Measurements from ENCODE around the gene MYOM1.
"Not testable (repeated sequence)": the region's sequence is repeated elsewhere in the genome, so short reads cannot be mapped to it uniquely, and the experiment has no call there.

The MYOM1 gene

DNA sequence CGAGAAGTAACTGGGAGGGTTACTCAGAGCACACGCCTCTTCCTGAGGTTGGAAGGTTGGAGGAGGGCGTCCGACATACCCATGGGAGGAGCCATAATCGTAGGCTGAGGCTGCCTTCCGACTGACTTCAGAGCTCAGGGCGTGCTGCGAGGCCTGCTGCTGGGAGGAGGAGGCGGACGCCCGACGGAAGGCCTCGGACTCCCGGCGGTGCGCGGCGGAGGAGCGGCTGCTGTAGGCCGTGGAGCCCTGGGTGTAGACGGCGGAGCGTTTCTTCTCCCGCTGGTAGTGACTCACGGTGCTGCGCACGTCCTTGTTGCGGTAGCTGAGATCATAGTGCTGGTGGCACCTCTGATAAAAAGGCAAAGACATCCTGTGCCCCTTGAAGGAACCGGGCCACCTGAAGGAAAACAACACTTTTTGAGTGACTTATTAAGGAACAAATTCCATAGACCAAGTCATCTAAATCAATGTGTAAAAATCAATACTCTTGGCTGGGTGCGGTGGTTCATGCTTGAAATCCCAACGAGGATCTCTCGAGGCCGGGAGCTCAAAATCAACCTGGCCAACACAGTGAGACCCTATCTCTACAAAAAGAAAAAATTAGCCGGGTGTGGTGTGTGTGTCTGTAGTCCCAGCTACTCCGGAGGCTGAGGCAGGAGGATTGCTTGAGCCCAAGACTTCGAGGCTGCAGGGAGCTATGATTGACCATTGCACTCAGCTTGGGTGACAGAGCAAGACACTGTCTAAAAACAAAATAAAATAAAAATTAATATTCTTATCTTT, 4.7 kb downstream of the MYOM1 start:
- H3K27me3 ChIP-seq (ENCODE audit: control insufficient read depth in 1 of 2, insufficient read depth in 2 of 2, low read length in 2 of 2), result no peaks in the 10 kb centered on the region
- no peaks in the 10 kb centered on the region for H3K36me3 ChIP-seq (ENCODE audit: insufficient read depth, low read length)
- H3K9ac ChIP-seq (ENCODE audit: low read length), result no peak overlapping the region
- peaks cover 29% of the 10 kb centered on the region for H3K4me1 ChIP-seq (ENCODE audit: insufficient read depth, low read length)
- H3K27ac ChIP-seq (ENCODE audit: low read depth, low read length), result no peak overlapping the region
- H3K4me3 ChIP-seq (ENCODE audit: low read depth in 1 of 2, low read length in 2 of 2), result no peak overlapping the region
- no peaks in the 10 kb centered on the region for H3K9me3 ChIP-seq (ENCODE audit: low read length)

DNA sequence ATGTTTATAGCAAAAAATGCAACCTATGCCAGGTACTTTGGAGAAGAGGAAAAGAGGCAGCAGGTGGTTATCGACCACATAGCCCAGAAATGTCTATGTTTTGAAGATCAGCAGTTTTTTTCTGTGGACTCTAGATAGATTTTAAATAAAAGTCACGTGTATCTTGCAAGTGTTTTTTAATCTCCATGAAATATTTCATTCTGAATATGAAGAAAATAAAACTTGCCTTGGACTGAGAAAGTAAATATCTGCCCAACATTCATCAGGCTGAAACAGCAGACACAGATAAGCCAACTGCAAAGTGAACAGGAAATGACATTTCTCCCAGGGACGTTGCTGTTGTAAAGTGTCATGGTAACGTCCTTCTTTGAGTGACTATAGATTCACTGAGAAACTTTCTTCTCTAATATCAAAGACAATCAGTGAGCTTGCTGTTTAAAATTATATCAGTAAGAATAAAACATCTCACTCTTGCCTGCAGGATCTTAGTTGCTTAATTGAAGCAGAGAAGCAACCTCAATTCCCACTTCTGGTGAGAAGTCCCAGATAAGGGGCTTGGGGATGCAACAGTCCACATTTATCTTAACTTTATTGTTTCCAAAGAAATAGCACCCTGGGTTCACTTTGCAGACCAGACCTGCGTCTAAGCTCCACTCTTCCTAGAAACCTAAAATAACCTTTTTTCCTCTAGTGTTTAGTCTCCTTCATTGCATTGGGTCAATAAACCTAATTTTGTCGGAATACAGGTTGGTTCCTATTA, 6.3 kb downstream of the MYOM1 start:
- no peaks in the 10 kb centered on the region for H3K27me3 ChIP-seq (ENCODE audit: control insufficient read depth in 1 of 2, insufficient read depth in 2 of 2, low read length in 2 of 2)
- H3K4me3 ChIP-seq (ENCODE audit: low read depth in 1 of 2, low read length in 2 of 2), result no peak overlapping the region
- H3K9ac ChIP-seq (ENCODE audit: low read length), result no peak overlapping the region
- H3K27ac ChIP-seq (ENCODE audit: low read depth, low read length), result no peak overlapping the region
- no peaks in the 10 kb centered on the region for H3K36me3 ChIP-seq (ENCODE audit: insufficient read depth, low read length)
- peaks cover 26% of the 10 kb centered on the region for H3K4me1 ChIP-seq (ENCODE audit: insufficient read depth, low read length)
- H3K9me3 ChIP-seq (ENCODE audit: low read length), result no peaks in the 10 kb centered on the region

DNA sequence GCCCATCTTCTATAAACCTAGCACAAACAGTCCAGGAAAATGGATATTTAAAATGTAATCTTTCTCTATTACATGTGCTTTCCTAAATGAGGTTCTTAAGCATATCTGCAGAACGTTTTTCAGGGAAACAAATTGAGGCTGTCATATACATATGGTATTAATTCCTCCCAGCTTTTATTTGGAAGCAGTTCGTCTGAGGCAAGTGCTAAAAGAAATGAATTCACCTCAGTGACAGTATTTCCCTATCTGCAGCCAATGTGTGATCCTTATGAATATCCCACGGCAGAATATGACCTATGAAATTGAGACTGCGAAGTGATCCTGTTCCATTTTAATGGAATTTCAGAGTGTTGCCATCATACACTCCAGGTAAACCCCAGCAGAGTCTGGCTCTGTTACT, 7.1 kb downstream of the MYOM1 start:
- no peak overlapping the region for H3K9ac ChIP-seq (ENCODE audit: low read length)
- H3K9me3 ChIP-seq (ENCODE audit: low read length), result no peaks in the 10 kb centered on the region
- H3K4me1 ChIP-seq (ENCODE audit: insufficient read depth, low read length), result peaks cover 26% of the 10 kb centered on the region
- no peak overlapping the region for H3K4me3 ChIP-seq (ENCODE audit: low read depth in 1 of 2, low read length in 2 of 2)
- no peaks in the 10 kb centered on the region for H3K27me3 ChIP-seq (ENCODE audit: control insufficient read depth in 1 of 2, insufficient read depth in 2 of 2, low read length in 2 of 2)
- H3K27ac ChIP-seq (ENCODE audit: low read depth, low read length), result no peak overlapping the region
- H3K36me3 ChIP-seq (ENCODE audit: insufficient read depth, low read length), result no peaks in the 10 kb centered on the region

DNA sequence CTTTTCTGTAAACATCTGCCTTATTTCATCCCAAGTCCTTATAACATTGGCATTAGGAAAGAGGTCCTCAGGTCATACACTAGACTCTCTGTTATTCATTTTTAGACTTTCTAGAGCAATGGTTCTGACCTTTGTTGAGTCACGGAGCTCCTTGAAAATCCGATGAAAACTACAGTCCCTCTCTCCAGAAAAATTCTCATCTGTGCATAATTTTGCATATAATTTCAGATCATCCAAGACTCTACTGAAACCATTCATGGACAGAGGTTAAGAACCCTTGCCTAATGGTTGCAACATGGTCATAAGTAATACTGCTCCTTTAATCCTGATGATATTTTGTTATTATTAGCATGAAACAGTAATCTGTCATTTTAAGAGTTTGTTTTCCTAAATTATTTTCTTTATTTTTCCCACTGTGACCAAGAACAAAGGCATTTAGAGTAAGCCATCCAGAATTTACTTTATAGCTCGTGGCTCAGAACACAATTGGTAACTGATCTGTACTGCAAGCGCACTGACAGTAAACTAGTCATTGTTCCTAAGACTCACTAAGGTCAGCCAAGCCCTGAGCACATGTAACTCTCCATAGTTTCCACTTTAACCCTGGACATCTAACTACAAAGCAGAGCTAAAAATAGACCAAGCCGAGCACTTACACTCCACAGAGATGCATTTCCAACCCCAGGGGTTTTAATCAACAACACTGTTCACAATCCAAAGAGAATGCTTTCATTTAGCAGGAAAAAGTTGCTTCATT, 8.4 kb downstream of the MYOM1 start:
- peaks cover 26% of the 10 kb centered on the region for H3K4me1 ChIP-seq (ENCODE audit: insufficient read depth, low read length)
- H3K9ac ChIP-seq (ENCODE audit: low read length), result no peak overlapping the region
- no peak overlapping the region for H3K4me3 ChIP-seq (ENCODE audit: low read depth in 1 of 2, low read length in 2 of 2)
- peak overlapping the region; percentile 12 for H3K27ac ChIP-seq (ENCODE audit: low read depth, low read length)
- H3K9me3 ChIP-seq (ENCODE audit: low read length), result no peaks in the 10 kb centered on the region
- no peaks in the 10 kb centered on the region for H3K36me3 ChIP-seq (ENCODE audit: insufficient read depth, low read length)
- no peaks in the 10 kb centered on the region for H3K27me3 ChIP-seq (ENCODE audit: control insufficient read depth in 1 of 2, insufficient read depth in 2 of 2, low read length in 2 of 2)

DNA sequence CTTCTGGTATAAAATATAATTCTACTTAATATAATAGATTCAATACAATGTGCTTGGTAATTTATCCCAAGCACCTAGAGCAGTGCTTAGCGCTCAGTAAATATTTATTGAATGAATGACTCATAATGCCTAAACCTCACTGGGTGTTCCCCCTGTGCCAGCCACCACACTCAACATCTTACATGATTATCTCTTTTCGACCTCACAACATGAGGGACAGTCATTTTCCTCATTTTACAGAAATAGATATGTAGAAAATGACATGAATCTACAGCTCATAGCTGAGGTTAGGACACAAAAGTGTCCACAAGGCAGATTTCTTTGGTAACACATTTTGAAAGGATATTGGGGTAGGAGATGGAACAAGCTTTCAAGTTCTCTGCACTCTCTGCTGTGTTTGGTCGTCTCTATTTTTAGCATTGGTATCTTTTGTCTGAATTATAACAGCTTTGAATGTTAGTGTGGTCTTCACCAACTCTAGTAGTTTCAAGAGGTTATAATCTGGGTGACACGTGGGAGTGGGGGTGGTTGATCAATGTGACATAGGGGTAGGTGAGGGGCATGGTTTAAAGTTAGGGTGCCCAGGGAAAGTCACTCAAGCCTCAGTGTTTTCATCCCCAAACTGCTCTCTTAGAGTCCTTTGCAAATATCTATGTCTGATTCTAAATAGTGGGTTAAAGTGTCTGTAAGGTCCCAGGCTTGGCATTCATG, 9.8 kb downstream of the MYOM1 start:
- H3K27ac ChIP-seq (ENCODE audit: low read depth, low read length), result no peak overlapping the region
- H3K9me3 ChIP-seq (ENCODE audit: low read length), result no peaks in the 10 kb centered on the region
- no peaks in the 10 kb centered on the region for H3K36me3 ChIP-seq (ENCODE audit: insufficient read depth, low read length)

DNA sequence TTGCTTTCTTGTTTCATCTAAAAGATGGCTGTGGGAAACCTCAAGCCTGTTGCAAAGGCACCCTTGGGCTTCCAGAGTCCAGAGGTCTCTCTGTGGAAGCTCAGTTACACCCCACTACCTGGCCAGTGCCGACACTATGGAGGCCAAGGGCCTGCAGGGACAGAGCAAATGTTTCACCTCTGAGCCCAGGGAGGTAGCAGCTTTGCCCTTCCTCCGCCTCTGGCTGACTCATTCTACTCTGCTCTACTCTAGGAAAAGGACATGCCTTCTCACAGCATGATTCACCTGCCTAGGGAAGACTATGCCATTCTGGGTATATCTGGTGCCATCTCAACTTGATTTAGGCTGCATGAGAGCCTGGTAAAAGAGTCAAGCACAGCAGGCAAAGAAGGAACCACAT, 12.2 kb downstream of the MYOM1 start:
- no peak overlapping the region for H3K4me3 ChIP-seq (ENCODE audit: low read depth in 1 of 2, low read length in 2 of 2)
- no peak overlapping the region for H3K27ac ChIP-seq (ENCODE audit: low read depth, low read length)
- no peaks in the 10 kb centered on the region for H3K9me3 ChIP-seq (ENCODE audit: low read length)
- no peak overlapping the region for H3K9ac ChIP-seq (ENCODE audit: low read length)
- H3K36me3 ChIP-seq (ENCODE audit: insufficient read depth, low read length), result no peaks in the 10 kb centered on the region
- peaks cover 14% of the 10 kb centered on the region for H3K4me1 ChIP-seq (ENCODE audit: insufficient read depth, low read length)
- H3K27me3 ChIP-seq (ENCODE audit: control insufficient read depth in 1 of 2, insufficient read depth in 2 of 2, low read length in 2 of 2), result no peaks in the 10 kb centered on the region

More for the DNA sequence above, 9.8 kb downstream of the MYOM1 start:
- Histone ChIP-seq H3K27me3 (ENCODE audit: control insufficient read depth in 1 of 2, insufficient read depth in 2 of 2, low read length in 2 of 2) (no peaks in the 10 kb centered on the region), H3K9ac (ENCODE audit: low read length) (no peak overlapping the region), H3K4me1 (ENCODE audit: insufficient read depth, low read length) (peaks cover 26% of the 10 kb centered on the region), H3K4me3 (ENCODE audit: low read depth in 1 of 2, low read length in 2 of 2) (no peak overlapping the region)

DNA sequence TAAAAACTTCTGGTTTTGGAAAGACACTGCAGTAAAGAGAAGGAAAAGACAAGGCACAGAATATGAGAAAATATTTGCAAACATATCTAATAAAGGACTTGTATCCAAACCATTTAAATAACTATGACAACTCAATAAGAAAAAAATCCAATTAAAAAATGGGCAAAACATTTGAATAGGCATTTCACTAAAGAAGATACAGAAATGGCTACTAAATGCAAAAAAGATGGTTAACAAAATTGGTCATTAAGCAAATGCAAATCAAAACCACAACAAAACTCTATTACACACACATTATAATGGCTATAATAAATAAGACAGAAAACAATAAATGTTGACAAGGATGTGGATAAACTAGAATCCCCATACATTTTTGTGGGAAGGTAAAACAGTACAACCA, 14.5 kb downstream of the MYOM1 start:
- H3K27ac ChIP-seq (ENCODE audit: low read depth, low read length), result no peak overlapping the region
- no peak overlapping the region for H3K4me3 ChIP-seq (ENCODE audit: low read depth in 1 of 2, low read length in 2 of 2)

DNA sequence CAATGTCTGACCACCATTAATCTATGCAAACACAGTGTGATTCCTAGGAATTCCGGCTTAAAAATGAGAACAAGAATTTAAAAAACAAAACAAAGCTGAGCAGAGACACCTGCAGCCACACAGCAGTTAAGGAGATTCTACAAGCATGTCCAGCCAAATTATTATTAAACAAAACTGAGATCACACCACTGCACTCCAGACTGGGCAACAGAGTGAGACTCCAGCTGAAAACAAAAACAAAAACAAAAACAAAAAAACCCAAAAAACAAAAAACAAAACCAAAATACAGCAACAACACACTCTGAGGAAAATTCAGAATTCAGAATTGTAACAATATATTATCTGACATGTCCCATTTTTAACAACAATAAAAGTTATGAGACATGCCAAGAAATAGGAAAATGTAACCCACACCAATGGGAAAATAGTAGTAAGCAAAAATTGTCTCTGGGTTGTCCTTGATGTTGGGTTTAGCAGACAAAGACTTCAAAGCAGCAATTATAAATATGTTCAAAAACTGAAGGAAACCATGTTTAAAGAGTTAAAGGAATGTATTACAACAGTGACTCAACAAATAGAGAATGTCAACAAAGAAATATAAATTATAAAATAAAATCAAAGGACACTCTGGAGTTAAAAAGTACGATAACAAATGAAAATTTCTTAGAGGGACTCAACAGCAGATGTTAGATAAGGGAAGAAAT, 19.7 kb downstream of the MYOM1 start:
- no peak overlapping the region for H3K27ac ChIP-seq (ENCODE audit: low read depth, low read length)
- no peaks in the 10 kb centered on the region for H3K36me3 ChIP-seq (ENCODE audit: insufficient read depth, low read length)
- no peak overlapping the region for H3K9ac ChIP-seq (ENCODE audit: low read length)
- H3K4me3 ChIP-seq (ENCODE audit: low read depth in 1 of 2, low read length in 2 of 2), result no peak overlapping the region
- H3K4me1 ChIP-seq (ENCODE audit: insufficient read depth, low read length), result no peaks in the 10 kb centered on the region
- no peaks in the 10 kb centered on the region for H3K27me3 ChIP-seq (ENCODE audit: control insufficient read depth in 1 of 2, insufficient read depth in 2 of 2, low read length in 2 of 2)
- H3K9me3 ChIP-seq (ENCODE audit: low read length), result no peaks in the 10 kb centered on the region

More for the DNA sequence above, 14.5 kb downstream of the MYOM1 start:
- H3K9me3 ChIP-seq (ENCODE audit: low read length), result no peaks in the 10 kb centered on the region
- no peaks in the 10 kb centered on the region for H3K36me3 ChIP-seq (ENCODE audit: insufficient read depth, low read length)
- no peaks in the 10 kb centered on the region for H3K27me3 ChIP-seq (ENCODE audit: control insufficient read depth in 1 of 2, insufficient read depth in 2 of 2, low read length in 2 of 2)
- no peak overlapping the region for H3K9ac ChIP-seq (ENCODE audit: low read length)
- no peaks in the 10 kb centered on the region for H3K4me1 ChIP-seq (ENCODE audit: insufficient read depth, low read length)

DNA sequence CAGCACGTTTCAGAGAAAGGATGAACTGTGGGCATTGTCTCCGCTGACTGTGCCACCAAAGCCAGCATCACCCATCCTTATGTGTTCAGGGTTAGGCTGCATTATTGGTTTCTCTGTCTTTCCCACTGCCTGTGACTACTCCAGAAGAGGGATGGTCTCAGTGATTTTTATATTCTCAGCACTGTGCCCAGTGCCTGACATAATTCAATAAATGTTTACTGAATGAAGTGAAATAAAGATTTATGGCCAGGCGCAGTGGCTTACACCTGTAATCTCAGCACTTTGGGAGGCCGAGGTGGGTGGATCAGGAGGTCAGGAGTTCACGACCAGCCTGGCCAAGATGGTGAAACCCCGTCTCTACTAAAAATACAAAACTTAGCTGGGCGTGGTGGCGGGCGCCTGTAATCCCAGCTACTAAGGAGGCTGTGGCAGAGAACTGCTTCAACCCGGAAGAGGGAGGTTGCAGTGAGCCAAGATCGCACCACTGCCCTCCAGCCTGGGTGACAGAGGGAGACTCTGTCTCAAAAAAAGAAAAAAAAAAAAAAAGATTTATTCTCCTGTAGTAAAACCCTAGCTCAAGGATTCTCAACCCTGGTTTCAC, 21.4 kb downstream of the MYOM1 start:
- H3K9me3 ChIP-seq (ENCODE audit: low read length); H3K4me3 ChIP-seq (ENCODE audit: low read depth in 1 of 2, low read length in 2 of 2); H3K4me1 ChIP-seq (ENCODE audit: insufficient read depth, low read length); H3K36me3 ChIP-seq (ENCODE audit: insufficient read depth, low read length); H3K27ac ChIP-seq (ENCODE audit: low read depth, low read length); H3K9ac ChIP-seq (ENCODE audit: low read length); H3K27me3 ChIP-seq (ENCODE audit: control insufficient read depth in 1 of 2, insufficient read depth in 2 of 2, low read length in 2 of 2): not testable (repeated sequence)

DNA sequence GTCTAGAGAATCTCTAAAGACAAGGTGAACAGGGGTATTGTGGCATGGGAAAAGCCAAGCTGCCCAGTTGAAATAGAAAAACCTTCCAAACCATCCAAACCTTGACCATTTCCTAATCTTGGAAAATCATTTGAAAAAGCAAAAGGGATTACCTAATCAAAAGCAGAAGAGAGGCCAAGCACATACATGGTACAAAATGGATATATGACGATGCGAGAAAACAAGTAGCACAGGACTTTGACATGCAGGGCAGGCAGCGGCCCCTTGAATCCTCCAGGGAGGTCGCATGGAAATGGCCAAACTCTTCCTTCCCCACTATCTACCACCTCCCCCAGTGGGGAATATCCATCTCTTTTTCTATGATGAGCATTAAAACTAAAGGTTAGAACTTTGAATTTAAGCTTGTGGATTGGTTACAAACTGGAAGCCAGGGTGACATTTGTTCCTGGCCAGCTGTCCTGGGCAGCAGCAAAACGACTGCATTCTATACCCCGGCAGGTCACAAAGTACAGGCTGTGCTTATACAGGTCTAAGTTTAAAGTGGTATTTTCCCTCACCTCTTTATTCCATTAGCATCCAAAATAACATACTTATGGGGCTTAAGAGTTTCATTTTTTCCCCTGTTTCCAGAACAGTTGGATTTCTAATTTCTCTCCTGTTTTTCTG, 24.7 kb downstream of the MYOM1 start:
- Histone ChIP-seq H3K27me3 (ENCODE audit: control insufficient read depth in 1 of 2, insufficient read depth in 2 of 2, low read length in 2 of 2) (no peaks in the 10 kb centered on the region), H3K9me3 (ENCODE audit: low read length) (no peaks in the 10 kb centered on the region), H3K4me3 (ENCODE audit: low read depth in 1 of 2, low read length in 2 of 2) (no peak overlapping the region), H3K36me3 (ENCODE audit: insufficient read depth, low read length) (no peaks in the 10 kb centered on the region), H3K4me1 (ENCODE audit: insufficient read depth, low read length) (no peaks in the 10 kb centered on the region), H3K27ac (ENCODE audit: low read depth, low read length) (no peak overlapping the region), H3K9ac (ENCODE audit: low read length) (no peak overlapping the region)

Measured in muscle layer of colon (tissue), 2 donors.